HG03175 (cell line): ENCODE measurements around the gene TLR1.
"Not testable (repeated sequence)": the region's sequence is repeated elsewhere in the genome, so short reads cannot be mapped to it uniquely, and the experiment has no call there.

Experiments
- ATAC-seq: cut with Tn5 transposase; IDR thresholded peaks from one replicate; pipeline ENCODE4 v1.9.1; 2021; ENCODE audit warnings: mild to moderate bottlenecking, moderate library complexity; ENCODE audit not compliant: unreplicated experiment

TLR1 gene

GRCh38 chr4:38777925-38778324 lies 26.7 kb downstream of the TLR1 start:
- ATAC-seq, result not testable (repeated sequence)

DNA sequence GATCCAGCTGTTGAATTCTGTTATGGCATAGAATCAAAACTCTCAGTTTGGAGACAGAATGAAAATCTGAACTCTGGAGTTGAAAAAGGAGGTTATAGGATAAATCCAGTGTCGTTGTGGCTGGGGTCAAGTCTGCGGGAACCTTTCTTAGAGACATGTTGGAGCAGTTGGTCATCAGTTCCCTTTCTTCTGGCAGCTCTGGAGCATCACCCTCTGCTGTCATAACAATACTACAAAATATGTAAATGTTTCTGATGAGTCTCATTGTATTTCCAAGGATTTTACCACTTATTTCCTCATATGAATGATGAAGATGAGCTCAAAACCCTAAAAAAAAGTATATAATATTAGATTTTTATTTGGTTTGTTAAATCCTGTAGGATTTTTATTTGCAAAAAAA lies 29.3 kb downstream of the TLR1 start:
- no peak for ATAC-seq

DNA sequence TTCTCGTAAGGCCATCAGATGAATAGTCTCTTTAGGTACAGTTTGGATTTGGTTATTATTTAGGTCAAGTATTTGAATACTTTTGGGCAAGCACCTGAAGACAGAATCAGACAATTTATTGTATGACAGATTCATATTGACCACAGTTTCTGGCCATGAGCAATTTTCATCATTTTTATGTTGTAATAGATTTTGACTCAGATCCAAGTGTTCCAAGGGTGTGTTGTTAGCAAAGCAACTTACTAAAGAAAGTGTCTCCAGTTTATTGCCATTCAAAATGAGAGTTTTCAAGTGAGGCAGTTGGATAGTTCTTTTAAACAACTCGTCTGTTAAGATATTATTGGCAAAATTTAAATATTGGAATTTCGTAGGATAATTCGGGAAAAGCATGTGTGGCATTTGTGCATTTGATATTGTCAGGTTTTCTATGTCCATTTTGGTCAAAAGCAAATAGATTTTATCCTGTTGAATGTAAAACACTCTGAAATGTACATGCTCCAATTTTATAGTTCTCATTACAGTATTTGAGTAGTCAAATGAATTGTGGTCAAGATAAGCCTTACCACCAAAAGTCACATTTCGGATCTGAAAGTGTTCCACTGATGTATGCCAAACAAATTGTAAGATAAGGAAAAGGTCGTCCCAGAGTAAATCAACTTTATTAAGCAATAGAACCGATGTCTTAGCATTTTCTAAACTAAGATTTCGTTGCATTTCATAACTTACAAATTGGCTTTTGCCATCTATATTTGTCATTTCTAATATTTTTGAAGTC lies 30.2 kb downstream of the TLR1 start:
- no peak for ATAC-seq

DNA sequence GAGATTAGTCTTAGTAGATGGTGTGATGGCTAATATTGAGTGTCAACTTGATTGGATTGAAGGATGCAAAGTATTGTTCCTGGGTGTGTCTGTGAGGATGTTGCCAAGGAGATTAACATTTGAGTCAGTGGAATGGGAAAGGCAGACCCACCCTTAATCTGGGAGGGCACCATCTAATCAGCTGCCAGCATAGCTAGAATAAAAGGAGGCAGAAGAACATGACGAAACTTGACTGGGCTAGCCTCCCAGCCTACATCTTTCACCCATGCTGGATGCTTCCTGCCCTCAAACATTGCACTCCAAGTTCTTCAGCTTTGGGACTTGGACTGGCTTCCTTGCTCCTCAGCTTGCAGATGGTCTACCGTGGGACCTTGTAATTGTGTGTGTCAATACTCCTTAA lies 34.3 kb downstream of the TLR1 start:
- ATAC-seq, result not testable (repeated sequence)

- no peak for ATAC-seq
Observed at GRCh38 chr4:38769857-38770256, 34.7 kb downstream of the TLR1 start.

DNA sequence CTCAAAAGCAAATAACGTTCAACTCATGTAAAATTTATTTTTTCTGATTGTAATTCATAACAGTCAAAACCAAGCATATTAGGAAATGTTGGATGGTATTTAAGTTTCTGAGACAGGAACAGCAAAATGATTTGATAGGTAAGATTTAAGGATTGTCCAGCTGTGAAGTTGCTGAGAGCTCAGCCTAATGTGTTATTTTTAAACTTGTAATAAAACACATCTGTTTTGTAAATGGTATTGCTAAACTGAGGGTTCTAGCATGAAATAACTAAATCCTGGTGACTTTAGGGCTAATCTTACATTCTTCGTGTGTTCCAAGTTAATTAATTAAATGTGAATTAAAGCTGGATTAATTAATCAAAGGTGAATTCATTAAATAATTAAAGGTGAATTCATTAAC lies 35.1 kb downstream of the TLR1 start:
- no peak for ATAC-seq

DNA sequence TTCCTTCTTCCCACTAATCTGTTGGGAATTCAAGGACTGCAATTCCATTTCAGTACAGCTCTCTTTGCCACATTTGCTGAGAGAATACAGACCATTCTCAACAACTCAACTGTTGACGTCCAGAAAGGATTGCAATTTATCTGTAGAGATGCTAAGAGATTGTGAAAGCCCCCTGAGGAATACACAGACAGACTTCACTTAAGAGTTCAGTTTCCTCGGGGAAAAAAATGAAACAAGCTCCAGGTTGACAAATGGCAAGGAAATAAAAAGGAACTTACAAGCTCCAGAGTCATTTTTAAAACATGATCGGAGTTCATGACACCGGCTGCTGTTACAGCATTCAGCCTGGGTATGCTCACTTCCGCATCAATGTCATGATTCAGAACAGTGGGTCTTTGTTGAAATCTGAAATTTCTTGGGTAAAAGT lies 35.6 kb downstream of the TLR1 start:
- no peak for ATAC-seq

DNA sequence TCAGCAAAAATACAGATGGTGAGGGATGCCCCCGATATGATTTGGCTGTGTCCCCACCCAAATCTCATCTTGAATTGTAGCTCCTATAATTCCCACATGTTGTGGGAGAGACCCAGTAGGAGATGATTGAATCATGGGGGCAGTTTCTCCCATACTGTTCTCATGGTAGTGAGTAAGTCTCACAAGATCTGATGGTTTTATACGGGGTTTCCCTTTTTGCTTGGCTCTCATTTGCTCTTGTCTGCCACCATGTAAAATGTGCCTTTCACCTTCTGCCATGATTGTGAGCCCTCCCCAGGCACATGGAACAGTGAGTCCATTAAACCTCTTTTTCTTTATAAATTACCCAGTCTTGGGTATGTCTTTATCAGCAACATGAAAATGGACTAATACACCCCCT lies 37.7 kb downstream of the TLR1 start:
- ATAC-seq, result not testable (repeated sequence)

DNA sequence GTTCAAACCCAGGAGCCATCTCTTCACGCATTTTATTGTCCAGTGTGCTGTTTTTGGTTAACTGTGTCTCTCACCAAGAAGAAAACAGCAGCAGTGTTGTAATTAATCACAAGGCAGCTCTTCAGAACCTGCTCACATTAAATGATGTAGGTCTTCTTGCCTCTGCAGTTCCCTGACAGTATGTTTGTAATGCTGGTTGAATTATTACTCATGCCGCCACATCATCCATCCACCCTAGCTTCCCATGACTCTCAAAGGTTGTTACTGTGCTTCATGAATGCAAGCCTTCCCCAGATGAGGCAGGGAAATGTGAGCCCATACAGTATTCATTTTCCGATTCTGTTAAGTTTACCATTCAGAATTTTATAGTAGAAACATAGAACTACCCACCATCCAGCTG lies 39.2 kb downstream of the TLR1 start:
- ATAC-seq, result no peak

DNA sequence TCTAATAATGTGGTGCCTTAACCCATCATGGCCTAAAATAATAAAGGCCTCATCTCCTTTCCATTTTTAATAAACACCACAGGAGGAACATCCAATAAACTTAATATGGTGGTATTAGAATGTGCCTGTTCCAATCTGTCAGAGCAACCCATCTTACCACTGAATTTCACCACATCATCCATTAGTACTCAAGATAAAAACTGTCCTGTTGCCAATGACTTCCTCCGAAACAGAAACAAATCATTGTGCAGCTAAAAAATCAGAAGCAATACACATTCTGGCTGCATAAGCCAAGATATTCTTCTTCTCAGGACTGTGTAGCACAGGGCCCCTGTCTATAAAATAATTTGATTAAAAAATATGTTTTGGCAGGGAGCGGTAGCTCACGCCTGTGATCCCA lies 40.3 kb downstream of the TLR1 start:
- ATAC-seq, result no peak

DNA sequence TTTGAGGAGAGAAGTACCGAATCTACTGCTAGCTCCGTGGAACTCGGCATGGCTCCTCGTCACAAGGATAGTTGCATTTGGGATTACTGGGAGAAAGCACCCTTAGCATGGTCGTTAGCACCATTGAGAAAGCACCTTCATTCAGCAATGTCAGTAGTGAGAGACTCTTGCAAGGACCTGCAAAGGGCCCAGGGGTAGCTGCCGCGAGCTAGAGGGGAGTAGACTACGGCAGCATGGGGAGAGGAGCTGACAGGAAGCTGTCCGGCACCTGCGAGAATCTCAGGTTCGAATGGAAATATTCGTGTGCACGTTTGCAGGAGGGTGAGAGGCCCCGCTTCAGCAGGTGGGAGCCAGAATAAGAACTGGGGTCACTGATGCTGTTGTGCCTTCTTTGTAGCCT lies 42.0 kb downstream of the TLR1 start:
- peak; percentile 43 for ATAC-seq

DNA sequence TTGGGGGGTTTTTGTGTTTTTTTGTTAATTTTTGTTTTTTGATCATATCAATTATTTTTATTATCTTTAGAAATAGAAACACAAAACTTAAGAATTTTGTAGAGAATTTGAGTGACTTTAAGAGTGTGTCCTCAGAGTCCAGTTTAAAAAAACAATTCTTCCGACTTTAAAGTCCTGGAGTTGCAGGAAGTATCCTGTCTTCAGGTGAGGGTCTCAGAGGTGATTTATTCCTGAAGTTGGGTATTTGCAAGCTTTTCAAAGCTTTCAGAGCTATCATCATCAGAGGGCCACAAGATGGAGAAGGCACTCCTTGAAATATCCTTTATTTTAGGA lies 44.8 kb downstream of the TLR1 start:
- ATAC-seq, result no peak

GRCh38 chr4:38759113-38759789 lies 45.3 kb downstream of the TLR1 start:
- ATAC-seq, result no peak

DNA sequence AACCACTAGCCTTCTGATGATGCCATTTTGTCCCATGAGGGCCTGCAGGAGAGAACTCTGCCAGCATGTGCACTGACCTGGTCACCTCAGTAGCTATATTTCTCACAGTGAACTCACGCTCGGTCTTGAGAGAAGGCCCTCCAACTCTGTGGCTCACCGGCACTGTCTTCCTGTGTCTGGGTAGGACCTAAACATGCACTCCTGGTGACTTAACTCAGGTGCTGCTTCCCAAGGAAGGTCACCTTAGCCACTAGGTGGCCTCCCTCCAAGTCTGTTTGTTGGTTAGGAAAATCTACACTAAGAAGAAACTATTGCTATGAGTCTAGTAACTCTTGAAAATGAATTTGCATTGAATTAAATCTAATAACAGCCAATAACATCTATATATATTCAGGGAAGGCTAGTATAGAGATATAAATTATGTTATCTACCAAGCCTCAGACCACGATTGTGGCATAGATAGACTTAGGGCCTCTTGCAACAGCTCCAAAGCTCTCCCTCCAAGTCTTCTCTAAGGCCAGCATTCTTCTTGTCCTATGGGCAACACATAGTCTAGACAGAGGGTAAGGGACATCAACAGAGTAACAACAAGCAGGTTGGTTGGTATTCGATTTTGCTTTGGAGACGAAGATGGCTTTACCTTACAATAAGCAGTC lies 46.5 kb downstream of the TLR1 start:
- no peak for ATAC-seq

DNA sequence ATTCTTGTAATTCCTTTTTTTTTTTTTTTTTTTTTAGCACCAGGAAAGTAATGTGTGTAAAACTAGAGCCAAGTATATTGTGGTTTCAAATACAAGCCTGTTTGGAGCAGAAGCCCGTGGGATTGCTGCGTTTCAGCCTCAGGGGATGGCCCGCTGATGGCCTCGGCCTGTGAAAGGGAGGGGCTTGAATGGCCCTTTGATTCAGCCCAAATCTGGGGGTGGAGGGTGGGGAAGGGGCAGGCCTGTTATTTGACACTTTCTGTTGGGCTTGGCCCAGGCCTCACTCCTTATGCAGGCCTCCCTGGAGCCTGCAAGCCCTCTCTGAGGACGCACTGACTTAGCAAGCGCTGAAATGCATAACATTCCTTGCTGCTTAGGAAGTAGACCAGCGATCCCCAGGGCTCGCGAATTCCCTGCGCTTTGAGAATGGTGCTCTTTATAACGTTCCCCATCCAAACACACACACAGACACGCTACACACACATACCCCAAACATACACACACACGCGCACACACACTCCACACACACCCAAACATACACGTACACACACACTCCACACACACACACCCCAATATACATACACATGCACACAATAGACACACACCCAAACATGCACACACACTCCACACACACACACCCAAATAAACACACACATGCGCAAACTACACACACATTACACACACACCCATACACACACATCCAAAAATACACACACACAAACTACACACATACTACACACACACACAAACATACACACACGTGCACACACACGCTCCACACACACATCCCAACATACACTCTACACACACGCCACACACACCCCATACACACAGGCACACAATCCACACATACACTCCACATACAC lies 51.4 kb downstream of the TLR1 start:
- no peak for ATAC-seq

DNA sequence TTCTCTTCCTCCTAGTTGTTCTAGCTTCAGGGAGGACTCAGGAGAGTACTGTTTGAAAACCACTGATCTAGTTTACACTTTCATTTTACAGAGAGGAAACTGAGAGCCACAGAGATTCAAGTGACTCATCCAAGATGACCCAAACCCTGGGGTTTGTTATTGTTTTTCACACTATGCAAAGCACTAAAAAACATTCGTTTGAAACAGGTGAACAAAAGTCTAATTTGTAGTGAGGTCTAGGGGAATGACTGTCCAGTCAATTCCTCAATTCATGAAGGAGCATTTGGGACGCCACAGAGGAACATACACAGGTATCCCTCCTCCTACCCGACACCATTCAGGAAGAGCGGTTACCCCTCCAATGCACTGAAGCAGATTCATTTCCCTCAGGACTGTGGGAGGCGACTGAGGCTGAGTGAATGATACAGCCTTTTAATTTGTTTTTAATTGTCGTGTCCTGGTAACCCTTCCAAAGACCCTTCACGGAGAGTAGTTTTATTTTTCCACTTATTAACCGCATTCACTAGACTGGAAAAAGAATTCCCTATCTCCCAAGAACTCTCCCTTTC lies 52.1 kb downstream of the TLR1 start:
- ATAC-seq, result peak; percentile 95

DNA sequence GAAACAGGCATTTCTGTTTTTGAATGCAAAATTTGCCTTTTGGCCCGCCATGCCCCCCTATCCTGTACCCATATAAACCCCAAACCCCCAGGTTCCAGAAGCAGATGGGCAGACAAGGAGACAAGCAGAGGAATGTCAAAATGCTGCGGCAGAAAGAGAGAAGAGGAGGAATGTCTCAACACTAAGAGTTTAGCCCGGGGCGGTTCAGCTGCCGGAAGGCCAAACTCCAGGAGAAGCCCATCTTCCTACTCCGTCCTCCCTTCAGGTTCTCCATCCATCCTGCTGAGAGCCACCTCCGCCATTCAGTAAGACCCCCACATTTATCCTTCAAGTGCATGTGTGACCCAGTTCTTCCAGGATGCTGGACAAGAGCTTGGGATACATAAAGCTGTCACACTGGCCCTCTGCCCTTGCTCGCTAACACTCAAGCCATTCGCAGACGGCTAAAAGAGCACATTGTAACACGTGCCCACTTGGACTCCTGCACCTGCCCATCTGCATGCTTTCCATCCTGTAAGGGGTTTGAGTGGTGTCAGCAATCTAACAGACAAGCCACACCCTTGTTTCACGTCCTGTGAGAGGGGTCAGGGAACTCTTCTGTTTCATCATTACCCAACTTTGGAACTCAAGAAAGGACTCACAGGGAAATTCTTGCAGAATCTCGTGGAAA lies 53.1 kb downstream of the TLR1 start:
- no peak for ATAC-seq

DNA sequence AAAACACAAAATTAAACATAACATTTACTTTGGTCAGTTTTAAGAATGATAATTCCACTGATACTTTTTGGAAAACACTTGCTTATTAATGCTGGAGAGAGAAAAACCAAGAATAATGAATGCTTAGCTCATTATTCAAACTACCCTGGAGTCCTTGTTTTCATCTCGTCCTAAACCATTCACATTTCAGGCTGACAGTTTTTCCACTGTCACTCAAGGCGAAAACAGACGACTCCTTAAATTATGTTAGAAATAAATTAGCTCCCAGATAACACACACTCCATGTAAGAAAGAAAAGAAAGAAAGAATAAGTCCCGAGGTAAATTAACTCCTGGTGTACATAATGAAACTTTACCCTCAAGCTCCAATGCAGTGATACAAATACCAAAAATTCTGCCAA lies 55.3 kb downstream of the TLR1 start:
- ATAC-seq, result no peak

DNA sequence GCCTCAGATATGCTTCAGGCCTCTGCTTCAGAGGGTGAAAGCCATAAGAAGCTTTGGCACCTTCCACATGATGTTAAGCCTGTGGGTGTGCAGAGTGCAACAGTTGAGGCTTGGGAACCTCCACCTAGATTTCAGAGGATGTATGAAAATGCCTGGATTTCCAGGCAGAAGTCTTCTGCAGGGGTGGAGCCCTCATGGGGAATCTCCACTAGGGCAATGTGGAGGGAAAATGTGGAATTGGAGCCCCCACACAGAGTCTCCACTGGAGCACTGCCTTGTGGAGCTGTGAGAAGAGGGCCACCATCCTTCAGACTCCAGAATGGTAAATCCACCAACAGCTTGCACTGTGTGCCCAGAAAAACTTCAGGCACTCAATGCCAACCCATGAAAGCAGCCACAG lies 57.0 kb downstream of the TLR1 start:
- no peak for ATAC-seq
